ENCODE results near the gene POLR3A.
A peak's percentile ranks its signal among the peaks of the same experiment; 100 is the strongest.

Gene POLR3A

DNA sequence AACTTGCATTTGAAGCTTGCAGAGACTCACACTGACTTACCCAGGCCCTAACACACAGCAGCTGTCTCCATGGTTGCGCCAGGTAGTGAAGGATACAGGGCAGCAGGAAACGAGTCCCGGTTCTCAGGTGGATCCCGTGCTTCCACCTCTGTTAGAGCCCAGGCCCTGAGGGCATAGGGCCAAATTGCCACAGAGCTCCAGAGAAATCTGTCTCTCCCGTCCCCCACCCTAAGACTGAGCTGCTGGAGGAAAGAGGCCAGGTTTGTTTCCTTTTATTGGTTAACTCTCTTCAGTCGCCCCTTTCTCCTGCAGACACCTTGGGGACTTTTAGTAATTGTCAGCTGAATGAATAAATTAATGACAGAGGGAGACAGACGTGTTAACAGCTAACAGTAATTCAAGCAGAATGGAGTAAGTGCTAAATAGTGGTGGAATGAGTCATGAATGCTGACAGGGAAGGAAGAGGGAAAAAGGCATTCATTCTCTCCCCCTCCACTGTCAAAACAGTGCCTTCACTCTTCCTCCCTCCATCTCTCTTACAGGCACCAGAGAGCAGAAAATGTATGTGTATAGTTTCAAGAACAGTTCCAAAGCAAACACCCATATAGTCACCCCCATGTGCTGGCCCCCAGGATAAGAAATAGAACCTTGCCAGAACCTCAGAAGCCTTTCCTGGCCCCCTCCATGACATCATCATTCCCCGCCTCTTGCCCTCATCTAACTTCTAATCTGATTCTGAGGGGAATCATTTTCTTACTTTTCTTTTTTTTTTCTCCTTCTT lies 86.0 kb downstream of the POLR3A start:
- DNase-seq (ENCODE audit: low read depth), result peak; percentile 71

DNA sequence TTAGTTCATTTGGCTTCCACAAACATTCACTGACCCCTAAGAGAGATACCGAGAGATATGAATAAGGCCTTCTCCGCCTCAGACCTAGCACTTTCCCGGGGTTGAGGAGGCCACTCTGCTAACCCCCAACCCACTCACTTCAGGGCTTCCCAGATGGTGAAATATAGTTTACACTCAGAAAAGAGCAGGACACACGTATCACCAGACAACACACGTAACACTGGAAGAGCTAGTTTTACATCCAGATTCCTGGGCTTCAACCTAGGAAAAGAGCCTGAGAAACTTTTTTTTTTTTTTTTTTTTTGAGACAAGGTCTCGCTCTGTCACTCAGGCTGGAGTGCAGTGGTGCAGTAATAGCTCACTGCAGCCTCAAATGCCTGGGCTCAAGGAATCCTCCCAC lies 87.5 kb downstream of the POLR3A start:
- no peak for DNase-seq (ENCODE audit: low read depth)

DNA sequence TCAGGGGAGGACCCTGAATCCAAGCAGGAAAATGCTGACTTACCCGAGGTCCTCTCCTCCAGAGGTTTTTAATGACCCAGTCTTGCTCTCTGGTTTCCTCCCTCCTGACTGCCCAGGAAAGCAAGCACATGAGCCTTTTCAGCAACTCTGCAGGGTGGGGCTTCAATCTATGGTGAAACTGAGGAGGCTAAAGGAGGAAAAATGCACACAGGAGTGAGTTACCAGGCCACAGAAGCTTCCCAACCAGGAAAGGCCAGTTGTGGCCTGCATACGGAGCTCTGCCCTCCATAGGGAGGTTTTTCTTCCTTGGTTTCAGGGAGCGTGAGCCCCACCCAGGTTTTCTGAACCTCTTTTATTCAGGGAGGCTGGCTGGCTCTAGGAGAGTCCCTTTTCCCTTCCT lies 88.7 kb downstream of the POLR3A start:
- DNase-seq (ENCODE audit: low read depth), result no peak

DNA sequence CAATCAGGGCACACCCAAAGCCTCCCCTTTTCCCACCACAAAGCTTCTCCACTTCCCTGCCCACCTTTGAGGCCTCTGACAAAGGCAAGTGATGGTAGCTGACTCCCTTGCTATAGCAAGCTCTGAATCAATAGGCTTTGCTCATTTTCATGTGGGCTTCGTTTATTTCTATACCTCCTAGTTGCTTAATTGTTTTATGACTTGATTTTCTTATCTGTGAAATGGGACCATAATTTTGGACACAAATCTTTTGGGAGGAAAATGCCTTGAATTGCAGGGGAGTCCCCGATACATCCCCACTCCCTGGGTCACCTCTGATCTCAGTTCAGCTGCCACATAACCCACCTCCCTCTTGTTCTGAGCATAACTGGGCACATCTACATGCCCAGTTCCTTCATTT lies 89.1 kb downstream of the POLR3A start:
- no peak for DNase-seq (ENCODE audit: low read depth)

DNA sequence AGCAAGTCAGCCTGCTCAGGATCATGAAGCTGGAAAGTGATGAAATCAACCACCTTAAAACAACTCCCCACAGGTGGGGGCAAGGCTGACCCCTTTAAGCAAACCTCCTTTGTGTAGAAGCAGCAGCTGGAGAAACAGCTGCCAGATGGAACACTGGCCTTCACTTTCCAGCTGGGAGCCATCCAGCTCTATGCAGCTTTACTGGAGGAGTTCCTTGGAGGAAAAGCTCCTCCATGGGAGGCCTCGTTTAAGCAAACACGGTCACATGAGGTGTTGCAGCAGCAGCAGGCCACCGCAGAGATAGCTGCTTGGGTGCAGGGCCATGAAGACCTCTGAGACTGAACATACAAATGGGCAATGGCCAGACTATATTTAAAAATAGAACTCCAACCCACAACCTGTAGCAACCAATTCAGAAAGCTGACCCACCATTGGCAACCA lies 89.7 kb downstream of the POLR3A start:
- no peak for DNase-seq (ENCODE audit: low read depth)

DNA sequence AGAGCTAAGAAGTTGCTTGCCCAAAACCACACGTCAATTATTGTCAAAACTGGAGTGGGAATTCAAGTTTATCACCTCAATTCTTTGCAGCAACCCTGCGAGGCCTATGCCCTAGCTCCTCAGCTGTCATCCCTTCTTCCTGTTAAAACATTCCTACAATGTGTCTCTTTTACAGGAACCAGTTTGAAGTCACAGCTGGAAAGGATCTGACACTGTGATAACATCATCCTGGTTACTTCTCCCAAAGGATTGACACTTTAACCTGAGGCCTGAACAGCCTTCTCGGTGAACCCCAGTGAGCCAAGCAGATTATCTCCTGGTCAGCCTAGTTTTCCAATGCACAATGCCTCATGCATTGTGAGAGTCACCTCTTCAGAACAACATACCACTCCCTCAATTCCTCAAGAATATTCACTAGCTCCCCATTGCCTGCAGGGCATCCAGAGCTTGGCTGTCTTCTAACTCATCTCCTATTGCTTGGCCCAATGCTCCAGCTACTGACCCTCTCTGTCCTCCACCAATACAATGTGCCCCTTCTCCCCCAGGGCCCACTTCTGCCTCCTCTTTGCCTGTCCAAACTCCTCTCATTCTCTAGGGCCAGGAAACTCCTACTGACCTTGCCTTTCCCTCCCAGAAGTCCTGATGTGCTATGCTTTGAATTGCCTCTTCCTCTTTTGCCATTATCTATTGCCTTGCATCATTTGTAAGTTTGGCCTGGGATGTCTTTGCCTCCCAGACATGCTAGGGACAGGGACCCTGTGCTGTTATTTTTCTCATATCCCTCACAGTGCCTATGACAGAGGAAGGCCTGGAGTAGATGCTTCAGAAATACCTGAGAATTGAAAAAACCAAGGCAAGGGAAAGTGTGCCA lies 92.4 kb downstream of the POLR3A start:
- no peak for DNase-seq (ENCODE audit: low read depth)

DNA sequence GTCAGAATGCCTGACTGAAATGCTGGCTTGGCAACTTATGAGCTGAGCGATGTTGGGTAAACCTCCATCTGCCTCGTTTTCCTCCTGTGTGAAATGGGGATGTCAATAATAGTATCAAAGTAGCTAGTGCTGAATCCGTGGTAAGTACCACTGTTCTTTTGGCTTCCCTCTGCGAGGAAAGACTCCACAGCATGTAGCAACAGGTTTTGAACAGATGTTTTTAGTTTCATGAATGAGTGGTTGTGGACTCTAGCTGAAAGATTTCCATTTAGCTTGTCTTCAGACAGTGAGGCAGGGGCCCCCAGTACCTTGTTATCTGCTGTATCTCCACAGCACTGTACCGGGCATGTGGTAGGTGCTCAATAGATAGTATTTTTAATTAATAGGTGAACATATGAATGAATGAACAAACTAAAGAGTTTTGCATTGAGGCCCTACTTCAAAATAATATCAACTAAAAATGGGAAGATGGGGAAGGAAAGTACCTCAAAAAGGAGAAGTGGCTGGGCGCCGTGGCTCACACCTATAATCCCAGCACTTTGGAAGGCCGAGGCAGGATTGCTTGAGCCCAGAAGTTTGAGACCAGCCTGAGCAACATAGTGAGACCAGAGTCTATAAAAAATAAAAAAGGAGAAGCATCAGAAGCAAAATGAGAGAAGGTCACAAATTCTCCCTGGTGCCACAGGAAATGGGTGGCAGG lies 97.1 kb downstream of the POLR3A start:
- no peak for DNase-seq (ENCODE audit: low read depth)

DNA sequence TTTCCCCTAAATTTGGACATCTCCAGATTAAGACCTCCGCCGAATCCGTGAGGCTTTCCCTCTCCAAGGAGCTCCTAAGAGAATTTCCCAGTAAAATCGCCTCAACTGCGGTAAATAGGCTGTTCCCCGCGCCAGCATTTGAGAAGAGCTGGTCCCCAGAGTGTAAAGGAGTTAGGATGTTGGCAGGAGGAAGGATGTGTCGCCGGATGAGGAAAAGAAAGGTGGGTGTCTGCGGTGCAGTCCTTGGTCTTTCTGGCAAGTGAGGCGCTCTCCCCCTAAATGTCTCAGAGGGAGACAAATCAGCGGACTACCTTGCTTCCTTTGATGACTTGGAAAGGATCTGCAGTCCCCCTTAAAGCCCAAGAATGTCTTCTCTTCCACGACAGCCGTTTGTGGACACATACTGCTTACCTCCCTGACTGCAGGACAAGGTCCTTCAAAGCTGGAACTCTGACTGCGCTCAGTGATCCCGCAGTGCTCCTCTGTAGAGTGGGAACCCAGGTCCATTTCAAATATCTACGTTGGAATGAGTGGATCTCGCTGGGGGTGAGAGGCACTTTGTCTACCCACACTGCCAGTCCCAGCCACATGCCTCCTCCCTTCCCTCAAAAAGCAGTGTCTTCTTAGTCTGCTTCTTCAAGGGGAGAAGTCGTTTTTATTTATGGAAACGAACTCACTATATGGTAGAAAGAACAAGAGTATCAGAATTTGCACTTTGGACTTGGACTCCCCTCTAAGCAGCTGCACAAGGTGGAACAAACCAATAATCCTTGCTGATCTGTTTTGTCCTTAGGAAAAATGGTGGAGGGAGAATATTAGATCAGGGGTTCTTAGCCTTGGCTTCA lies 101.7 kb downstream of the POLR3A start:
- no peak for DNase-seq (ENCODE audit: low read depth)

DNA sequence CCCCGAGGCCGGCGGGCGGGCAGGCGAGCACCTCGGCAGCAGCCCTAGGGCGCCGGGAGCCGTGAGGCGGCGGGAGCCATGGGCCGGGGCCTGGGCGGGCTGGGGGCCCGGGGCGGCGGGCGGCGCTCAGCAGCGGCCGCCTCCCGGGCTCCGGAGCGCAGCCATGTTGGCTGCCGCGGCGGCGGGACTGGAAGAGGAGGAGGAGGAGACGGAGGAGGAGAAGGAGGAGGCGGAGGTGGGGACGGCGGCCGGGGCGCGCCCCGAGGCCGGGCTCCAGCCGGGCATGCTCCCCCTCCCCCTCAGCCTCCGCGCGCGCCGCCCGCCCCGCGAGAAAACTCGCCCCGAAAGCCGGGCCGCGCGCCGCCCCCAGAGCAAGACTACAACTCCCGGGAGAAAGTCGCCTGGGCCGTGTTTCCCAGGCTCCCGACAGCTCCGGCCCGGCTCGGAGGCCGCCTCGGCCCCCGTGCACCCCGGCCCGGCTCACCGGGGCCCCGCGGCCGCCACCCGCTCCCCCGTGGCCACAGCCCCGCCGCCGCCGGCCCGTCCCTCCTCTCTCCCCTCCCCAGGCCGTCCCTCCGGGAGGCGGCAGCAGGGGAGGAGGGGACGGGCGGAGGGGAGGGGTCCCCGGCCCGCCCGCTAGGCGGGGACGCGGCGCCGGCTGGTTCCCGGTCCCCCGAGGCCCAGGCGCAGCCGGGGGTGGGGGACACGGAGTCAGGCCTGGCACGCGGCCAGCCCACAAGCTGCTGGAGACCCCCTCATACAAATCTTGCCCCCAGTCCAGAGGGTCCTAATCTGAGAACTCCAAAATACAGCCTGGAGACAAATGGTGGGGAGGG lies 102.5 kb downstream of the POLR3A start, which contains the start of gene DLG5:
Gene DLG5, minus strand, starts transcription at position 190 of the 836 bp plus-strand sequence. CDS start 235 bp downstream, outside the sequence.
- DNase-seq (ENCODE audit: low read depth), result no peak

DNA sequence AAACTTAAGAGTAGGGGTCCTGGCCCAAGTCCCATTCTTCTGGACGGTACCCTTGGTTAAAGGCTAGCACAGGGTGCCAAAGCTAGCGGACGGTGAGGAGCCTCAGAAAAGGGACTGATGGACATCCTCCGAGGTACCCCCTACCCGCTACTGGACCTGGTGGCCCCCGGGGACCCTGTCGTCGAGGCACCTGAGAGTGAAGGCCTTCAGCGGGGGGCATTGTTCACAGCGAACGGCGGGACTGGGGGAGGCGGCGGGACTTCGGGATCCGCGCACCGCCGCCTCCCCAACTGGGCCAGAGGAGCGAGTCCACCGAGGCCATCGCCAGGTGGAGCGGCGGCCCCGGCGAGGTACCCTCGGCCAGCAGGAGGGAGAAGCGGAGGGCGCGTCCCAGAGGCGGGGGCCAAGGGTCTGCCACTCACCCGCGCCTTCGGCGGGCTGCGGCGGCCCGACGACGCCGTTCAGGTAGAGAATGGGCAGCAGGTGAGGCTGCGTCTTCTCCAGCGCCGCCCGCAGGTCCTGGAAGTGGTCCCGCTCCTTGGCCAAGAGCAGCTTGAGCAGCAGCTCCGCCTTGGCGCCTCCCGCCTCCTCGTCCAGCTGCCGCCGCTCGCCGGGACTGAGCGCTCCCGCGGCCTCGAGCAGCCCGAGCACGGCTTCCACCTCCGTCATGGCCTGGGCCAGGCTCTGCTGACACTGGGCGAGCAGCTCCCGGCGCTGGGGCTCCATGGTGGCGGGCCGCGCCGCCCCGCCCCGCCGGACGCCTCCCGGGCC lies 103.3 kb downstream of the POLR3A start:
- no peak for DNase-seq (ENCODE audit: low read depth)

DNA sequence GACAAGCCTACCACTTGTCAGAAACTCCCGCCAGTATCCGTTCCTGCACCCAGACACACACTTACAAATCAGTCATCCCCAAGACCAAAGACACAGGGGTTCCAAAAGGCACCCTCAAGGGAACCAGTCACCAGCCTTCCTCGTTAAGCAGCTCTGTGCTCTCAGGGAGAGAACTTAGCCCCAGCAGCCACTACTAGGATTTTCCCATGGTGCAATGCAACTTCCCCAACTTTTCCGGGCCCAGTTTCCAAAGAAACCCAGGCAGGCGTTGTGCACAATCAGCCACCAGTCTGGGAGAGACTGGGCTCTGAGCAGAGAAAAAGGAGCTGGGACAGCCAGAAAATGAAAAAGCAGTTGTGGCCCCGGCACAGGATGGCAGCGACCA lies 103.9 kb downstream of the POLR3A start:
- DNase-seq (ENCODE audit: low read depth), result no peak

DNA sequence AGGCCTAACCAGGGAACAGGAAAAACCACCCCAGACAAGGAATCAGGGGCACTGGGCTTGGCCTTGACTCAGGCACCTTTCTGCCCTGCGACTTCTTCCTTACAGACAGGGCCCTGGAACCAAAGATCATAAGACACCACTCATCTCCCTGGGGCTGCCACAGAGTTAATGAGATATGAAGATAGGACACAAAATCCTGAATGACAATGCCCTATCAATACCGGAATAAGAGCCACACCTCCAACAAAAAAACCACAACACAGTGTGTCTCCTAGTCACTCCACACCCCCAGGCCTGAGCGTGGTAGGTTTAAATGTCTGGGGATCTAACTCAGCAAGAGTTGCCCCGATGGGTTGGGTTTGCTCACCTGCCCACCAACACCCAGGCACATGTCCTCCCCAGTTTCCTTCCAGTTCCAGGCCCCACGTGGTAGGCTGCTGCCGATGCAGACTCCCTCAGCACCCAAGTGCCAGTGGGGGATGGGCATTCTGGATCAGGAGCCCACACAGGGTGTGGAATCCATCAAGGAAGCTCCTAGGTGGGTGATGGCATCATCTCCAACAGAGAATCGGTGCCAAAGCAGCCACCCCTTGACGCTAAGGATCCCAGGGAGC lies 106.6 kb downstream of the POLR3A start:
- DNase-seq (ENCODE audit: low read depth), result no peak

DNA sequence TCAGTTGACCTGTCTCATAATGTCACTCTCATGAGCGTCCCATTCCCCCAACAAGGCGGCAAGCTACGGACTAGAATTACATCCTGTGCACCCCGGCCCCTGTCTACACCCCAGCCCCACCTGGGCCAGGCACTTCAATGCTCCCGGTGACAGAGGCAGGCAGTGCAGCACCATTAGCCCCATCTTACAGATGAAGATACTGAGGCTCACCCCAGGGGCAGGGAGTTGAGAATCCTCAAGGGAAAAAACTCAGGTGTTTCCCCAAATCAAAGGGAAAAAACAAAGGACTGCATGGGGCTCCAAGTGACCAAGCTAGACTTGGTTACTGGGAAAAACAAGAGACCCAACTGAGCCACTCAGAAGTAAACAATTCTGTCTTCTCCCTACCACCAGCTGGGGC lies 107.3 kb downstream of the POLR3A start:
- no peak for DNase-seq (ENCODE audit: low read depth)

DNA sequence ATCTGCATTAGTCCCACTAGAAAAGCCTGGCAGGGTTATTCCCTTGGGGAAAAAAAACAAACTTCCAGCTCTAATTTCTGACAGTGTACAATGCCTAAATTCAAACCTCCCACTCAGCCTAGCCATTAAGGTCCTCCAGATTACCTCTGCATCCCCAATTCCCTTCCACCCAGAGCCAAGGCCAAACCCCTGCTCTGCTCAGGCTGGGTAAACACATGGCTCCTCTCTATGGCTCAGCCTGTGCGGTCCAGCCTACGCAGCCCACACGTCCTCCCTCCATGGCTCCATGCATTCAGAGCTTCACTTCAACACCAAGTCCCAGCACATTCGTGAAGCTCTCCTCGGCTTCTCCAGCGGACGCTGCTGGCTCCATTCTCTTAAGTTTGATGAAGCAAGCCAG lies 107.9 kb downstream of the POLR3A start:
- no peak for DNase-seq (ENCODE audit: low read depth)

DNA sequence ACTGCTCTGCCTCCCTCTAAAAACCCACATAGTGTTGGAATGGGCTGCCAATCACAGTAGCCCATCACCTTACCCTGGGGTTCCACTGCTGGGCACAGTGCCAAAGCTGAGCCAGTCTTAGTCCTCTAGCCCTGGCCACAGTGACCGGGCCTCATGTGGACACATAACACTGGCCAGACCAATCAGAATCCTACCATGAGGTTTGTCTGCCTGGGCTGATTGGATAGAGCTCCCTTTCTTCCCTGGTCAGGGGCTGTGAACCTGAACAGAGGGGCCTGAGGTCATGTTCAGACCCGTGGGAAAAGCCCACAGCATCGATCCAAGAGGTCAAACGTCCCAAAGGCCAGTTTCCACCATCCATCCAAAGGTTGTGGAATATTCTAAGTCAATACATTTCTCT lies 108.8 kb downstream of the POLR3A start:
- DNase-seq (ENCODE audit: low read depth), result no peak

DNA sequence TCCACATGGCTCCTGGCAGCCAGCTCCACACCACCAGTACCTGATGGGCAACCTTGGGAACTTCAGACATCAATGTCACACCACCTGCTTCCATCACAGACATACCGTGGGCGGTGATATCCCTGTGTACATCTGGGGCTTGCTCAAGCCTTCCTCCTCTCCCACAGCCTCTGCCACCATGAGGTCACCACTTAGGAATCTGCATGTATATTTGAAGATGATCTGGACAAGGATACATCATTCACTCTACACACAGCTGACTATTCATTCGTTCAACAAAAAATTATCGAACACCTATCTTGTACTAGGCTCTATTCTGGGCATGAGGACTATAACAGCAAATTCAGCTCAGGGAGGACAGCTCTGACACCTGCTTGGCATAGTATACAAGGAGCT lies 109.6 kb downstream of the POLR3A start:
- peak; percentile 61 for DNase-seq (ENCODE audit: low read depth)
